ENCODE measurements around the gene POLH.
"Not testable (repeated sequence)": the region's sequence is repeated elsewhere in the genome, so short reads cannot be mapped to it uniquely, and the experiment has no call there.

POLH gene

DNA sequence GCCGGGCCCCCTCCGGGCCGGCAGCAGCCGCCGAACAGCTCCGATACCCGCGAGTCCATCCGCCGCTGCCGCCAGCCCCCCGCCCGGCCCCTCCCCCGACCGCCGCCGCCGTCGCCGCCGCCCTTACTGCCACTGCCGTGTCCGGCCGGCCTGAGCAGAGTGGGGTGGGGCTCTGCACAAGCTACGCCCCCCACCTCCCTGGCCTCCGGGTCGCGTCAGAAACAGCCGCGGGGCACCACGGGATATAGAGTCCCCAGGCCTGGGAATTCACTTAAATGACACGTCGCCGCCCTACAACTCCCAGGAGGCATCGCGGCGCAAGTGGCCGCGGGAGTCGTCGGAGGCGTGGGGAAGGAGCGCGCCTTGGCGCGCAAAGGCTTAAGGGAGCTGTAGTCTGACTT is 53.1 kb downstream of the POLH start, which contains the start of gene GTPBP2:
Gene GTPBP2, minus strand, starts transcription at position 161 of the 401 bp plus-strand sequence. Its CDS starts 102 bp downstream, at position 59.
- TF ChIP-seq CTCF (IDR thresholded peaks at IDR 0.05): no peak
- intact Hi-C loops (cut with DNase I; ENCODE audit: low total_unique reads): no loop called here
- Histone ChIP-seq H3K27ac (peak within 1 kb of the TSS; percentile 93 to 95), H3K27me3 (no peaks in the 10 kb centered on the region), H3K36me3 (peaks cover 20 to 25% (median 22%) of the 10 kb centered on the region in 3 donors), H3K4me1 (peaks cover 0 to 25% (median 21%) of the 10 kb centered on the region in 4 donors), H3K9me3 (no peaks in the 10 kb centered on the region), H3K4me3 (peak within 1 kb of the TSS; percentile 93 to 99)
- DNase-seq: peak; percentile 99 to 100

DNA sequence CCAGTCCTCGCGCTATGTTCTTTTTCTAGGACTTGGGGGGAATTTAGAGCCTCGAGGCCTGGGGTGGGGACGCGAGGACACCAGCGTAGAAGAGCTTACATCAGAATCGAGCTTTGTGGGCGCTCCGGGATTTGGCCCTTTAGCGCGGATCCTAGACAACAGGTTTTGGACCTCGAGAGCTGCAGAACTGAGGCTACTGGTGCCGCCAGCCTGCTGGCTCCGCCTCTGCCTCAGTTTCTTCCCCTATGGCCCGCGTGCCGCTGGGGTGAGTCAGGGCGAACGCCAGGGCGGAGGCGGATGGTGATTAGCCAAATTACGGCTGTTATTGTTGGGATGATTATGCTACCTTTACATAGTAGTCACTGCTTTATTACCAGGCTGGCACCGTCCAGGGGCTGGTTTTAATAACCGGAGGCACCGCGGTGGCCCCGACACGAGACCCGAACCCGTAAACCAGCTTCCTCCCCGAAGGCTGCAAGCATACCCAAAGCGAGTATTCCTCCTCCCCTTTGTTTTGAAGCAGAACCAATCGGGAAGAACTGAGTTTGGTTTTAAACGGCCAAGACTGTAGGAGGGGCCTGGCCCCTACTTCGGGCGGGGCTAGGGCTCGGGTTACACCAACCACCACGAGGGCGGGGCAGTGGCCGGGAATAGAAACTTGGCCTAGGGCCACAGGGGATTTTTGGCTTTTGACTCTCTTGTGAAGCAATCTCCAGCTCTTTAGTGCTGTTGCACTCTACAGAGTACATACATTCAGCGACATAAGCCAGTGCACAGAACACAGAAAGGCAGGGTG is 53.7 kb downstream of the POLH start:
- TF ChIP-seq CTCF (IDR thresholded peaks at IDR 0.05): peak in 1 of 2 experiments; percentile 3
- H3K27ac ChIP-seq: peak overlapping the region; percentile 93 to 95
- peaks cover 0 to 25% (median 21%) of the 10 kb centered on the region in 4 donors for H3K4me1 ChIP-seq
- H3K36me3 ChIP-seq: peaks cover 14 to 19% (median 16%) of the 10 kb centered on the region in 3 donors
- no peaks in the 10 kb centered on the region for H3K9me3 ChIP-seq
- no peaks in the 10 kb centered on the region for H3K27me3 ChIP-seq
- DNase-seq: peak; percentile 98
- intact Hi-C loops (cut with DNase I; ENCODE audit: low total_unique reads): loop anchor here (5.0 kb wide), 1 partner anchor 73 kb away; no protein-coding TSS in a partner anchor
- peak overlapping the region; percentile 93 to 99 for H3K4me3 ChIP-seq

DNA sequence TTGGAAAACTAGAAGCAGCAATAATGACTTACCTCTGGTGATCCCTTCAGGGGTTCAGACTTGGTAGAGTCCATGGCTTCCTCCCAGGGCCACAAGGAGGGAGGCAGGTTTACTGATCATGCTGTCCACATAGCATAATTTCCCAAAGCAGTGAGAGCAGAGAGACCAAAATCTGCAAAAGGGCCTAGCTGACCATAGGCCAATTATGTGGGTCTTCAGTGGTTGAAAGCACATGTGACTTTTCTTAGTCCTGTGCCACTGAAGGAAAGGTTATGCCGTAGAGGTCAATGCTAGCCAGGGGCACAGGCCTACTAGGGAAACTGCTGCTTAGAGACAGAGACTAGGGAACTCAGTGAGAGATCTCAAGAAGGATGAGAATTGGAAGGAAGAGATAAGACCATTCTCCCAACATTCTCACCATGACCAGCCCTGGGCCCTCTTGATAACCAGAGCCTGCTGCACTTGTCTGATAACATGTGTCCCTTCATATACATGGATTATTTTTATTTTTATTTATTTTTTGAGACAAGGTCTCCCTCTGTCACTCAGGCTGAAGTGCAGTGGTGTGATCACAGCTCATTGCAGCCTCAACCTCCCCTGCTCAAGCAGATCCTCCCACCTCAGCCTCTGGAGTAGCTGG is 55.1 kb downstream of the POLH start:
- Histone ChIP-seq H3K4me3 (no peak overlapping the region), H3K36me3 (peaks cover 0 to 5% (median 2%) of the 10 kb centered on the region in 3 donors), H3K9me3 (no peaks in the 10 kb centered on the region), H3K27ac (peak overlapping the region in 1 of 2 donors; percentile 95), H3K27me3 (no peaks in the 10 kb centered on the region), H3K4me1 (peaks cover 0 to 30% (median 23%) of the 10 kb centered on the region in 4 donors)
- intact Hi-C loops (cut with DNase I; ENCODE audit: low total_unique reads): loop anchor here (5.0 kb wide), 1 partner anchor 71 kb away; no protein-coding TSS in a partner anchor
- no peak for TF ChIP-seq CTCF (IDR thresholded peaks at IDR 0.05)
- DNase-seq: no peak

DNA sequence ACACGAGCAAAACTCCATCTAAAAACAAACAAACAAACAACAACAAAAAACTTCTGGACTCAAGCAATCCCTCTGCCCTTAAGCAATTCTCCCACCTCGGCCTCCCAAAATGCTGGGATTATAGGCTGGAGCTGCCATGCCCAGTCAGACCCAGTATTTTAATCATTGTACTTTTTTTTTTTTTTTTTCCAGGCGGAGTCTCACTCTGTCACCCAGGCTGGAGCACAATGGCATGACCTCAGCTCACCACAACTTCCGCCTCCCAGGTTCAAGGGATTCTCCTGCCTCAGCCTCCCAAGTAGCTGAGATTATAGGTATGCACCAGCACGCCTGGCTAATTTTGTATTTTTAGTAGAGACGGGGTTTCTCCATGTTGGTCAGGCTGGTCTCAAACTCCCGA is 57.0 kb downstream of the POLH start:
- DNase-seq: not testable (repeated sequence)

DNA sequence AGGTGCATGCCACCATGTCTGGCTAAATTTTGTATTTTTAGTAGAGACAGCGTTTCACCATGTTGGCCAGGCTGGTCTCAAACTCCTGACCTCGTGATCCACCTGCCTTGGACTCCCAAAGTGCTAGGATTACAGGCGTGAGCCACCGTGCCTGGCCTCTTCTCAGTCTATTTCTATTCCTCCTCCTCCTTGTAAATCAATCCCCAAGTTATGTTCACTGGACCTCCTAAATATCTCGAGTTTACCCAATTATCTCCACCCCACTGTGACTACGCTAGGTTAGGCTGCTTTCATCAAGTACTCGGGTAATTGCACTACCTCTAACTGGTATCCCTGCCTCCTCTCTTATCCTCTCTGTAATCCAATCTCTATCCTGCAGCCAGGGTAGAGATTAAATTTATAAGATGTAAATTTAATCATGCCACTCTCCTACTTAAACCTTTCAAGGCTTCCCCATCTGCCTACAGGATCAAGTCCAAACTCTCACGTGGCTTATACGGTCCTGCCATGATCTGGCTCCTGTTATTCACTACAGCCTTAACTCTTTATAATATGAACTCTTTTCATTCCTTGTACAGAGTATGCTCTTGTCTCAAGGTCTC is 58.8 kb downstream of the POLH start:
- Histone ChIP-seq H3K4me3 (no peak overlapping the region), H3K4me1 (peaks cover 0 to 47% (median 33%) of the 10 kb centered on the region in 4 donors), H3K27ac (peak overlapping the region; percentile 86), H3K27me3 (no peaks in the 10 kb centered on the region), H3K9me3 (no peaks in the 10 kb centered on the region), H3K36me3 (peaks cover 6 to 22% (median 20%) of the 10 kb centered on the region in 3 donors)
- intact Hi-C loops (cut with DNase I; ENCODE audit: low total_unique reads): loop anchor here (5.0 kb wide), 1 partner anchor 67 kb away; no protein-coding TSS in a partner anchor
- no peak for DNase-seq
- TF ChIP-seq CTCF (IDR thresholded peaks at IDR 0.05): no peak

More for the DNA sequence above, 57.0 kb downstream of the POLH start:
- H3K36me3 ChIP-seq, H3K27me3 ChIP-seq, H3K9me3 ChIP-seq, H3K27ac ChIP-seq, H3K4me3 ChIP-seq: not testable (repeated sequence)
- peaks cover 0 to 32% (median 27%) of the 10 kb centered on the region in 4 donors for H3K4me1 ChIP-seq
- intact Hi-C loops (cut with DNase I; ENCODE audit: low total_unique reads): loop anchor here (5.0 kb wide), 1 partner anchor 69 kb away; no protein-coding TSS in a partner anchor
